ENCODE measurements around the gene GAREM1.

DNA sequence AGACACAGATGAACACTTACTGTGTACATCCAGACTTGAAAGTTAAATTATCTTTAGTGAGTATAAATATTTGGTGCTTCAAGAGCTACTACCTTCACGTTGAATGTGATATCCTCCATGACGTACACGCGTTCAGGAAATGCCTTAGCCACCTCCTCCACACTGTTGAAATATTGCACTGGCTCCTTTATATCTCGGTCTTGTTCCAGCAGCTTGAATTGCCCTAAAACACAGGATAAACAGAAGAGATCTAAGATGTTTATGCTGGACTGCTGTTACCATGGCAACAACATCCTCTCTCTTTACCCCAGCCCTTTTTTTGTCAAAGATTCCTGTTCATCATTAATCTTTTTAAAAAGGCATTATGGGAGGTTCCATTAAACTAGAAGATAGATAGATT is 160.6 kb downstream of the GAREM1 start:
- TF ChIP-seq, protein P1, sequence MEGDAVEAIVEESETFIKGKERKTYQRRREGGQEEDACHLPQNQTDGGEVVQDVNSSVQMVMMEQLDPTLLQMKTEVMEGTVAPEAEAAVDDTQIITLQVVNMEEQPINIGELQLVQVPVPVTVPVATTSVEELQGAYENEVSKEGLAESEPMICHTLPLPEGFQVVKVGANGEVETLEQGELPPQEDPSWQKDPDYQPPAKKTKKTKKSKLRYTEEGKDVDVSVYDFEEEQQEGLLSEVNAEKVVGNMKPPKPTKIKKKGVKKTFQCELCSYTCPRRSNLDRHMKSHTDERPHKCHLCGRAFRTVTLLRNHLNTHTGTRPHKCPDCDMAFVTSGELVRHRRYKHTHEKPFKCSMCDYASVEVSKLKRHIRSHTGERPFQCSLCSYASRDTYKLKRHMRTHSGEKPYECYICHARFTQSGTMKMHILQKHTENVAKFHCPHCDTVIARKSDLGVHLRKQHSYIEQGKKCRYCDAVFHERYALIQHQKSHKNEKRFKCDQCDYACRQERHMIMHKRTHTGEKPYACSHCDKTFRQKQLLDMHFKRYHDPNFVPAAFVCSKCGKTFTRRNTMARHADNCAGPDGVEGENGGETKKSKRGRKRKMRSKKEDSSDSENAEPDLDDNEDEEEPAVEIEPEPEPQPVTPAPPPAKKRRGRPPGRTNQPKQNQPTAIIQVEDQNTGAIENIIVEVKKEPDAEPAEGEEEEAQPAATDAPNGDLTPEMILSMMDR (IDR thresholded peaks at IDR 0.05 in 2 of 3, conservative IDR thresholded peaks at IDR 0.05 in 1 of 3; ENCODE audit: borderline replicate concordance in 1 of 3, insufficient read depth in 1 of 3, low read depth in 2 of 3, low read length in 2 of 3) = no peak
- TF ChIP-seq, protein P2, sequence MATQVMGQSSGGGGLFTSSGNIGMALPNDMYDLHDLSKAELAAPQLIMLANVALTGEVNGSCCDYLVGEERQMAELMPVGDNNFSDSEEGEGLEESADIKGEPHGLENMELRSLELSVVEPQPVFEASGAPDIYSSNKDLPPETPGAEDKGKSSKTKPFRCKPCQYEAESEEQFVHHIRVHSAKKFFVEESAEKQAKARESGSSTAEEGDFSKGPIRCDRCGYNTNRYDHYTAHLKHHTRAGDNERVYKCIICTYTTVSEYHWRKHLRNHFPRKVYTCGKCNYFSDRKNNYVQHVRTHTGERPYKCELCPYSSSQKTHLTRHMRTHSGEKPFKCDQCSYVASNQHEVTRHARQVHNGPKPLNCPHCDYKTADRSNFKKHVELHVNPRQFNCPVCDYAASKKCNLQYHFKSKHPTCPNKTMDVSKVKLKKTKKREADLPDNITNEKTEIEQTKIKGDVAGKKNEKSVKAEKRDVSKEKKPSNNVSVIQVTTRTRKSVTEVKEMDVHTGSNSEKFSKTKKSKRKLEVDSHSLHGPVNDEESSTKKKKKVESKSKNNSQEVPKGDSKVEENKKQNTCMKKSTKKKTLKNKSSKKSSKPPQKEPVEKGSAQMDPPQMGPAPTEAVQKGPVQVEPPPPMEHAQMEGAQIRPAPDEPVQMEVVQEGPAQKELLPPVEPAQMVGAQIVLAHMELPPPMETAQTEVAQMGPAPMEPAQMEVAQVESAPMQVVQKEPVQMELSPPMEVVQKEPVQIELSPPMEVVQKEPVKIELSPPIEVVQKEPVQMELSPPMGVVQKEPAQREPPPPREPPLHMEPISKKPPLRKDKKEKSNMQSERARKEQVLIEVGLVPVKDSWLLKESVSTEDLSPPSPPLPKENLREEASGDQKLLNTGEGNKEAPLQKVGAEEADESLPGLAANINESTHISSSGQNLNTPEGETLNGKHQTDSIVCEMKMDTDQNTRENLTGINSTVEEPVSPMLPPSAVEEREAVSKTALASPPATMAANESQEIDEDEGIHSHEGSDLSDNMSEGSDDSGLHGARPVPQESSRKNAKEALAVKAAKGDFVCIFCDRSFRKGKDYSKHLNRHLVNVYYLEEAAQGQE (IDR thresholded peaks at IDR 0.05; ENCODE audit: low read depth) = no peak

Data from HCT116 (cell line).